ENCODE data around the gene ARHGEF3. TPM values are rescaled to one million over a fixed set of nuclear protein-coding genes. Genes with fewer than 3 reads are reported as not detected.

Gene ARHGEF3
- total RNA-seq, 1 experiment from 2014 or later = 0.49 TPM

GRCh38 chr3:56826831-56827722, 25.3 kb upstream of the ARHGEF3 start:
- DNase-seq = no peak
- H3K9me3 ChIP-seq = no peaks in the 10 kb centered on the region
- H3K36me3 ChIP-seq = no peaks in the 10 kb centered on the region
- no peak overlapping the region for H3K4me3 ChIP-seq
- no peaks in the 10 kb centered on the region for H3K27me3 ChIP-seq

- Histone ChIP-seq H3K9me3 (no peaks in the 10 kb centered on the region), H3K36me3 (no peaks in the 10 kb centered on the region), H3K27me3 (no peaks in the 10 kb centered on the region), H3K4me3 (no peak overlapping the region)
- no peak for DNase-seq
Measured at GRCh38 chr3:56825567-56826438, 24.1 kb upstream of the ARHGEF3 start.

- Histone ChIP-seq H3K36me3 (no peaks in the 10 kb centered on the region), H3K4me3 (no peak overlapping the region), H3K9me3 (no peaks in the 10 kb centered on the region), H3K27me3 (no peaks in the 10 kb centered on the region)
- DNase-seq = no peak
Measured at GRCh38 chr3:56823984-56824703, 22.4 kb upstream of the ARHGEF3 start.

GRCh38 chr3:56823421-56823926, 21.7 kb upstream of the ARHGEF3 start:
- Histone ChIP-seq H3K36me3 (no peaks in the 10 kb centered on the region), H3K9me3 (no peaks in the 10 kb centered on the region), H3K27me3 (no peaks in the 10 kb centered on the region), H3K4me3 (no peak overlapping the region)
- no peak for DNase-seq

- Histone ChIP-seq H3K9me3 (no peaks in the 10 kb centered on the region), H3K4me3 (no peak overlapping the region), H3K36me3 (no peaks in the 10 kb centered on the region), H3K27me3 (no peaks in the 10 kb centered on the region)
- no peak for DNase-seq
Measured at GRCh38 chr3:56822501-56822900, 20.8 kb upstream of the ARHGEF3 start.

GRCh38 chr3:56819016-56819809, 17.5 kb upstream of the ARHGEF3 start:
- Histone ChIP-seq H3K27me3 (no peaks in the 10 kb centered on the region), H3K9me3 (no peaks in the 10 kb centered on the region), H3K36me3 (no peaks in the 10 kb centered on the region), H3K4me3 (no peak overlapping the region)
- DNase-seq = no peak

- Histone ChIP-seq H3K4me3 (no peak overlapping the region), H3K9me3 (no peaks in the 10 kb centered on the region), H3K36me3 (no peaks in the 10 kb centered on the region), H3K27me3 (no peaks in the 10 kb centered on the region)
- no peak for DNase-seq
Measured at GRCh38 chr3:56818156-56818985, 16.6 kb upstream of the ARHGEF3 start.

GRCh38 chr3:56817646-56818045, 15.9 kb upstream of the ARHGEF3 start:
- Histone ChIP-seq H3K27me3 (no peaks in the 10 kb centered on the region), H3K9me3 (no peaks in the 10 kb centered on the region), H3K4me3 (no peak overlapping the region), H3K36me3 (no peaks in the 10 kb centered on the region)
- DNase-seq = no peak

- H3K4me3 ChIP-seq = no peak overlapping the region
- H3K27me3 ChIP-seq = no peaks in the 10 kb centered on the region
- no peaks in the 10 kb centered on the region for H3K36me3 ChIP-seq
- H3K9me3 ChIP-seq = no peaks in the 10 kb centered on the region
- no peak for DNase-seq
Measured at GRCh38 chr3:56816061-56816460, 14.3 kb upstream of the ARHGEF3 start.

- no peak overlapping the region for H3K4me3 ChIP-seq
- DNase-seq = no peak
- no peaks in the 10 kb centered on the region for H3K27me3 ChIP-seq
- H3K9me3 ChIP-seq = no peaks in the 10 kb centered on the region
- H3K36me3 ChIP-seq = no peaks in the 10 kb centered on the region
Measured at GRCh38 chr3:56815589-56815988, 13.8 kb upstream of the ARHGEF3 start.

- H3K9me3 ChIP-seq = no peaks in the 10 kb centered on the region
- H3K27me3 ChIP-seq = no peaks in the 10 kb centered on the region
- no peaks in the 10 kb centered on the region for H3K36me3 ChIP-seq
- DNase-seq = no peak
- H3K4me3 ChIP-seq = no peak overlapping the region
Measured at GRCh38 chr3:56813653-56813960, 11.9 kb upstream of the ARHGEF3 start.

- Histone ChIP-seq H3K27me3 (no peaks in the 10 kb centered on the region), H3K9me3 (no peaks in the 10 kb centered on the region), H3K36me3 (no peaks in the 10 kb centered on the region), H3K4me3 (no peak overlapping the region)
- DNase-seq = peak; percentile 33
Measured at GRCh38 chr3:56812754-56813652, 11.3 kb upstream of the ARHGEF3 start.

- DNase-seq = no peak
- no peaks in the 10 kb centered on the region for H3K36me3 ChIP-seq
- no peaks in the 10 kb centered on the region for H3K27me3 ChIP-seq
- H3K9me3 ChIP-seq = no peaks in the 10 kb centered on the region
- H3K4me3 ChIP-seq = no peak overlapping the region
Measured at GRCh38 chr3:56811546-56812202, 9.9 kb upstream of the ARHGEF3 start.
